ENCODE results near the gene FZD4.
"Not testable (repeated sequence)": the region's sequence is repeated elsewhere in the genome, so short reads cannot be mapped to it uniquely, and the experiment has no call there.

Gene FZD4

GRCh38 chr11:86972734-86973133, 17.5 kb upstream of the FZD4 start:
- no peak for DNase-seq

GRCh38 chr11:86969258-86969657, 14.1 kb upstream of the FZD4 start:
- DNase-seq = no peak

- not testable (repeated sequence) for DNase-seq
Observed at GRCh38 chr11:86967601-86968000, 12.4 kb upstream of the FZD4 start.

- DNase-seq = peak; percentile 16
Observed at GRCh38 chr11:86957976-86958646, 2.9 kb upstream of the FZD4 start.

GRCh38 chr11:86956905-86957195, 1.7 kb upstream of the FZD4 start:
- no peak for DNase-seq

GRCh38 chr11:86955111-86955360, 159 bp downstream of the FZD4 start:
- DNase-seq = no peak

GRCh38 chr11:86954269-86955110, 705 bp downstream of the FZD4 start:
- DNase-seq = peak; percentile 29

GRCh38 chr11:86952221-86952875, 2.8 kb downstream of the FZD4 start:
- DNase-seq = no peak

GRCh38 chr11:86951706-86952105, 3.5 kb downstream of the FZD4 start:
- DNase-seq = no peak

GRCh38 chr11:86950661-86950995, 4.6 kb downstream of the FZD4 start:
- DNase-seq = no peak

GRCh38 chr11:86949995-86950660, 5.1 kb downstream of the FZD4 start:
- no peak for DNase-seq

- no peak for DNase-seq
Observed at GRCh38 chr11:86948733-86949132, 6.5 kb downstream of the FZD4 start.

GRCh38 chr11:86947541-86947940, 7.7 kb downstream of the FZD4 start:
- DNase-seq = no peak

GRCh38 chr11:86943505-86943904, 11.7 kb downstream of the FZD4 start:
- not testable (repeated sequence) for DNase-seq

- DNase-seq = no peak
Observed at GRCh38 chr11:86941871-86942599, 13.2 kb downstream of the FZD4 start.

- DNase-seq = no peak
Observed at GRCh38 chr11:86941077-86941870, 13.9 kb downstream of the FZD4 start.

- no peak for DNase-seq
Observed at GRCh38 chr11:86940122-86940777, 14.9 kb downstream of the FZD4 start.

GRCh38 chr11:86938900-86939880, 16.0 kb downstream of the FZD4 start:
- DNase-seq = peak; percentile 53

GRCh38 chr11:86938203-86938899, 16.8 kb downstream of the FZD4 start:
- no peak for DNase-seq
